Keratinocyte (primary cell): Measurements from ENCODE around the gene WFS1. TPM values are rescaled to one million over a fixed set of nuclear protein-coding genes. Genes with fewer than 3 reads are reported as not detected.

ENCODE experiments used
- DNase-seq: peaks from one replicate; pipeline ENCODE4 v3.0.0-alpha.2; 2011; ENCODE audit warnings: low read depth, missing footprints, low spot score
- FAIRE-seq: peaks from 2 replicates; lab custom pipeline; 2011; peaks lifted over from hg19 to GRCh38; lab: Jason Lieb, UNC
- H2AFZ ChIP-seq: 2 replicates; pipeline ENCODE4 v1.6.0; 2012; ENCODE audit warnings: low read length, control low read depth, inconsistent platforms; ENCODE audit not compliant: control insufficient read depth
- H3K27ac ChIP-seq: 2 replicates; pipeline ENCODE4 v1.5.1; 2011; ENCODE audit warnings: low read length; ENCODE audit not compliant: control insufficient read depth, insufficient read depth
- H3K27me3 ChIP-seq: 3 replicates; pipeline ENCODE4 v1.6.0; 2011; ENCODE audit warnings: low read length; ENCODE audit not compliant: control insufficient read depth, insufficient read depth; ENCODE audit errors: extremely low read depth
- H3K36me3 ChIP-seq, 2 experiments: 2 replicates in 1 of 2; 3 replicates in 1 of 2; pipeline ENCODE4 v1.5.1; 2011; ENCODE audit warnings: low read length in 2 of 2, mild to moderate bottlenecking in 1 of 2; ENCODE audit not compliant: control insufficient read depth in 2 of 2, insufficient read depth in 2 of 2; ENCODE audit errors: extremely low read depth in 1 of 2
- H3K4me1 ChIP-seq: 3 replicates; pipeline ENCODE4 v1.5.1; 2011; ENCODE audit warnings: low read length; ENCODE audit not compliant: control insufficient read depth, insufficient read depth; ENCODE audit errors: extremely low read depth
- H3K4me2 ChIP-seq: 3 replicates; pipeline ENCODE4 v1.6.0; 2011; ENCODE audit warnings: low read depth, low read length; ENCODE audit not compliant: control insufficient read depth, insufficient read depth; ENCODE audit errors: extremely low read depth
- H3K4me3 ChIP-seq, 3 experiments: fragments of 200-600 bp in 1 of 3; sonication (generic) in 1 of 3; 2 replicates in 2 of 3; 3 replicates in 1 of 3; pipeline ENCODE4 v1.5.1; 2011 to 2016; ENCODE audit warnings: low read length in 3 of 3, mild to moderate bottlenecking in 3 of 3, control low read depth in 2 of 3, inconsistent platforms in 1 of 3, low read depth in 1 of 3, mixed read lengths in 1 of 3, mixed run types in 1 of 3, moderate library complexity in 1 of 3; ENCODE audit not compliant: control insufficient read depth in 2 of 3, insufficient read depth in 2 of 3; ENCODE audit errors: extremely low read depth in 1 of 3
- H3K79me2 ChIP-seq: 2 replicates; pipeline ENCODE4 v1.6.0; 2012; ENCODE audit warnings: low read length; ENCODE audit not compliant: control insufficient read depth, insufficient read depth
- H3K9ac ChIP-seq: 3 replicates; pipeline ENCODE4 v1.6.0; 2011; ENCODE audit warnings: low read length; ENCODE audit not compliant: control insufficient read depth, insufficient read depth; ENCODE audit errors: extremely low read depth
- H3K9me1 ChIP-seq: 3 replicates; pipeline ENCODE4 v1.6.0; 2011; ENCODE audit warnings: low read length; ENCODE audit not compliant: control insufficient read depth, insufficient read depth; ENCODE audit errors: extremely low read depth
- H3K9me3 ChIP-seq: 2 replicates; pipeline ENCODE4 v1.5.1; 2012; ENCODE audit warnings: low read depth, low read length; ENCODE audit not compliant: control insufficient read depth
- H4K20me1 ChIP-seq: 3 replicates; pipeline ENCODE4 v1.6.0; 2011; ENCODE audit warnings: low read length; ENCODE audit not compliant: control insufficient read depth, insufficient read depth; ENCODE audit errors: extremely low read depth
- CTCF ChIP-seq, 3 experiments: IDR thresholded peaks in 1 of 3; conservative IDR thresholded peaks in 1 of 3; optimal IDR thresholded peaks in 1 of 3; 2 replicates in 2 of 3; 3 replicates in 1 of 3; pipeline versions ENCODE3 to v1.5.1; 2011; ENCODE audit warnings: low read length in 3 of 3, mild to moderate bottlenecking in 3 of 3, moderate library complexity in 2 of 3, control low read depth in 1 of 3, inconsistent platforms in 1 of 3; ENCODE audit not compliant: insufficient read depth in 2 of 3; ENCODE audit errors: extremely low read depth in 1 of 3
- EZH2 ChIP-seq: IDR thresholded peaks from one replicate; pipeline ENCODE4 v1.6.1; 2012; ENCODE audit warnings: inconsistent platforms, mild to moderate bottlenecking, low read length, moderate library complexity
- dilution Hi-C: fragments of 300-500 bp; cut with MboI; formaldehyde crosslinking; loops from one replicate; pipeline ENCODE4 v1.7.0; 2020; ENCODE audit warnings: low sequenced_read_pairs; ENCODE audit not compliant: extremely low pct_ligation_motif_present
- polyA plus RNA-seq, 5 experiments: library from polyadenylated mRNA; depleted of rRNA in 3 of 5; stranded (reverse) in 3 of 5; stranded (forward) in 1 of 5; unstranded in 1 of 5; fragments of >200 nt; gene quantifications; 1 replicate in 1 of 5; 2 replicates in 3 of 5; 3 replicates in 1 of 5; pipeline versions ENCODE4 v1.2.1 to v1.2.3, GENCODE V29; 2011 to 2012; ENCODE audit warnings: missing spikeins in 2 of 5, low read depth in 1 of 5, low replicate concordance in 1 of 5

WFS1 gene
- polyA plus RNA-seq, 1 donor (not counting 4 experiments of a cell fraction or from before 2014, with no cell fraction given) = 7.0 TPM

- no peak overlapping the region for H2AFZ ChIP-seq
- dilution Hi-C loops = no loop called here
- no peaks in the 10 kb centered on the region for H4K20me1 ChIP-seq
- no peaks in the 10 kb centered on the region for H3K9me3 ChIP-seq
- H3K79me2 ChIP-seq = no peaks in the 10 kb centered on the region
- H3K4me1 ChIP-seq = peaks cover 12% of the 10 kb centered on the region
- H3K4me2 ChIP-seq = no peak overlapping the region
- no peaks in the 10 kb centered on the region for H3K27me3 ChIP-seq
- peaks cover 0 to 4% of the 10 kb centered on the region in 2 experiments for H3K36me3 ChIP-seq
- FAIRE-seq = no peak
- no peak for DNase-seq
- no peak overlapping the region for H3K27ac ChIP-seq
- TF ChIP-seq CTCF (optimal IDR thresholded peaks at IDR 0.05 in 1 of 3, IDR thresholded peaks at IDR 0.05 in 1 of 3, conservative IDR thresholded peaks at IDR 0.05 in 1 of 3; ENCODE audit: extremely low read depth in 1 of 3, insufficient read depth in 2 of 3, low read length in 3 of 3) (no peak), EZH2 (no peak)
- H3K4me3 ChIP-seq = no peak overlapping the region
- H3K9ac ChIP-seq = no peak overlapping the region
- H3K9me1 ChIP-seq = no peaks in the 10 kb centered on the region
Measured at GRCh38 chr4:6325788-6326290, 56.2 kb downstream of the WFS1 start.

- Histone ChIP-seq H3K4me1 (peaks cover 12% of the 10 kb centered on the region), H3K27ac (no peak overlapping the region), H4K20me1 (no peaks in the 10 kb centered on the region), H2AFZ (no peak overlapping the region), H3K79me2 (no peaks in the 10 kb centered on the region), H3K27me3 (no peaks in the 10 kb centered on the region), H3K9me3 (no peaks in the 10 kb centered on the region), H3K4me3 (no peak overlapping the region), H3K4me2 (no peak overlapping the region), H3K36me3 (peaks cover 0 to 4% of the 10 kb centered on the region in 2 experiments), H3K9me1 (no peaks in the 10 kb centered on the region), H3K9ac (no peak overlapping the region)
- TF ChIP-seq CTCF (optimal IDR thresholded peaks at IDR 0.05 in 1 of 3, IDR thresholded peaks at IDR 0.05 in 1 of 3, conservative IDR thresholded peaks at IDR 0.05 in 1 of 3; ENCODE audit: extremely low read depth in 1 of 3, insufficient read depth in 2 of 3, low read length in 3 of 3) (no peak), EZH2 (no peak)
- DNase-seq = no peak
- no peak for FAIRE-seq
- dilution Hi-C loops = no loop called here
Measured at GRCh38 chr4:6326312-6327060, 56.8 kb downstream of the WFS1 start.
